ENCODE measurements around the gene TSHB. TPM values are rescaled to one million over a fixed set of nuclear protein-coding genes. Genes with fewer than 3 reads are reported as not detected.

Gene TSHB
- total RNA-seq, 2 donors from 2014 or later = not detected

GRCh38 chr1:115078708-115079107 lies 49.1 kb downstream of the TSHB start:
- Mint-ChIP-seq H3K27me3 (ENCODE audit: insufficient read depth) (peaks cover 6% of the 10 kb centered on the region), H3K4me1 (no peaks in the 10 kb centered on the region)

GRCh38 chr1:115082949-115083348 lies 53.3 kb downstream of the TSHB start:
- Mint-ChIP-seq H3K4me3 (no peak overlapping the region), H3K27me3 (ENCODE audit: insufficient read depth) (peaks cover 4% of the 10 kb centered on the region), H3K9me3 (no peaks in the 10 kb centered on the region), H3K27ac (no peak overlapping the region), H3K36me3 (ENCODE audit: low read depth) (no peaks in the 10 kb centered on the region), H3K4me1 (no peaks in the 10 kb centered on the region)
- TF ChIP-seq CTCF (conservative IDR thresholded peaks at IDR 0.05) = no peak
- Histone ChIP-seq H3K9me3 (ENCODE audit: control insufficient read depth, low read length) (no peaks in the 10 kb centered on the region), H3K4me3 (ENCODE audit: low read length) (no peak overlapping the region), H3K36me3 (ENCODE audit: control insufficient read depth, insufficient read depth, low read length) (no peaks in the 10 kb centered on the region), H3K9ac (ENCODE audit: extremely low read depth, low read length, poor library complexity, severe bottlenecking) (no peak overlapping the region), H3K27me3 (ENCODE audit: control insufficient read depth, insufficient read depth, low read length, poor library complexity, severe bottlenecking) (peaks cover 2% of the 10 kb centered on the region), H3K4me1 (ENCODE audit: control insufficient read depth, insufficient read depth, low read length) (peaks cover 3% of the 10 kb centered on the region), H3K27ac (ENCODE audit: low read depth, low read length) (no peak overlapping the region)
- 88 to 89% methylated on average over 5 to 6 of the region's 6 CpGs for WGBS, 2 experiments (ENCODE audit: insufficient coverage in 1 of 2, insufficient read length in 1 of 2)
- no peak for DNase-seq

More at GRCh38 chr1:115078708-115079107, 49.1 kb downstream of the TSHB start:
- Histone ChIP-seq H3K4me3 (ENCODE audit: low read length) (no peak overlapping the region), H3K27me3 (ENCODE audit: control insufficient read depth, insufficient read depth, low read length, poor library complexity, severe bottlenecking) (no peaks in the 10 kb centered on the region), H3K27ac (ENCODE audit: low read depth, low read length) (no peak overlapping the region), H3K36me3 (ENCODE audit: control insufficient read depth, insufficient read depth, low read length) (no peaks in the 10 kb centered on the region), H3K9ac (ENCODE audit: extremely low read depth, low read length, poor library complexity, severe bottlenecking) (no peak overlapping the region), H3K4me1 (ENCODE audit: control insufficient read depth, insufficient read depth, low read length) (no peaks in the 10 kb centered on the region), H3K9me3 (ENCODE audit: control insufficient read depth, low read length) (no peaks in the 10 kb centered on the region)
- DNase-seq = no peak
- H3K27ac Mint-ChIP-seq = no peak overlapping the region
- no peak overlapping the region for H3K4me3 Mint-ChIP-seq
- TF ChIP-seq CTCF (conservative IDR thresholded peaks at IDR 0.05) = no peak
- no peaks in the 10 kb centered on the region for H3K36me3 Mint-ChIP-seq (ENCODE audit: low read depth)
- WGBS, 2 experiments (ENCODE audit: insufficient coverage in 1 of 2, insufficient read length in 1 of 2) = 93 to 100% methylated on average over 4 of the region's 4 CpGs
- no peaks in the 10 kb centered on the region for H3K9me3 Mint-ChIP-seq

Other genes starting within 250 kb of the TSHB start
- 10 to 100 TPM; 69.0 to 72.2 TPM for gene SIKE1, start 249.1 kb upstream of the TSHB start, total RNA-seq
- not detected for gene SYCP1, start 175.0 kb upstream of the TSHB start, total RNA-seq
- 10 to 100 TPM in 1 of 2 donors, 1 to 10 TPM in 1; 7.1 to 10.7 TPM for gene TSPAN2, start 59.7 kb downstream of the TSHB start, total RNA-seq

Data from endodermal cell (in vitro differentiated cells).